ENCODE measurements around the gene UQCRC1.

DNA sequence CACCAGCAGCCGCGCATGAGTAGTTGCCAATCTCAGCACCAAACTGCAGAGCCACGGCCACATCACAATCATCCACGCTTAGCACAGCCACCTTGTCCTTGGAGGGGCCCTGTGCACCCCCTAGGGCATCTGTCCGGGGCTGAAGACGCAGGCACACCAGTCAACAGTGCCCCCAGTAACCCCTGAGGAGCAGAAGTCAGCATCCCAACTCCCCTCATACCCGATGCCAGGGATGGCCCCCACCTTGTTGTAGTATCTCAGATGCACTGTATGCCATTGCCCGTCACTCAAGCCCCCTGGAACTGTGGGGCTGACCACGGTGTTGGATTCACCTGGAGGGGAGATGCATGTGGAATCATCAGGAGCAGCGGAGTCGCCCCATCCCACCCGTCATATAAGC lies 45.6 kb upstream of the UQCRC1 start:
- TF ChIP-seq NR3C1 (IDR thresholded peaks at IDR 0.05) (no peak), CHD2 (IDR thresholded peaks at IDR 0.05; ENCODE audit: low read length, partially characterized antibody) (no peak), REST (IDR thresholded peaks at IDR 0.05) (no peak), PHF8 (IDR thresholded peaks at IDR 0.05; ENCODE audit: borderline replicate concordance, low read depth) (no peak), CEBPB (IDR thresholded peaks at IDR 0.05) (no peak), EP300 (IDR thresholded peaks at IDR 0.05) (no peak), POLR2A (IDR thresholded peaks at IDR 0.05; ENCODE audit: low read length) (no peak)
- TF ChIP-seq, protein P1, sequence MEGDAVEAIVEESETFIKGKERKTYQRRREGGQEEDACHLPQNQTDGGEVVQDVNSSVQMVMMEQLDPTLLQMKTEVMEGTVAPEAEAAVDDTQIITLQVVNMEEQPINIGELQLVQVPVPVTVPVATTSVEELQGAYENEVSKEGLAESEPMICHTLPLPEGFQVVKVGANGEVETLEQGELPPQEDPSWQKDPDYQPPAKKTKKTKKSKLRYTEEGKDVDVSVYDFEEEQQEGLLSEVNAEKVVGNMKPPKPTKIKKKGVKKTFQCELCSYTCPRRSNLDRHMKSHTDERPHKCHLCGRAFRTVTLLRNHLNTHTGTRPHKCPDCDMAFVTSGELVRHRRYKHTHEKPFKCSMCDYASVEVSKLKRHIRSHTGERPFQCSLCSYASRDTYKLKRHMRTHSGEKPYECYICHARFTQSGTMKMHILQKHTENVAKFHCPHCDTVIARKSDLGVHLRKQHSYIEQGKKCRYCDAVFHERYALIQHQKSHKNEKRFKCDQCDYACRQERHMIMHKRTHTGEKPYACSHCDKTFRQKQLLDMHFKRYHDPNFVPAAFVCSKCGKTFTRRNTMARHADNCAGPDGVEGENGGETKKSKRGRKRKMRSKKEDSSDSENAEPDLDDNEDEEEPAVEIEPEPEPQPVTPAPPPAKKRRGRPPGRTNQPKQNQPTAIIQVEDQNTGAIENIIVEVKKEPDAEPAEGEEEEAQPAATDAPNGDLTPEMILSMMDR (IDR thresholded peaks at IDR 0.05), result no peak

Measured in A549 (cell line).